HepG2 (cell line): ENCODE measurements around the gene APC2. TPM values are rescaled to one million over a fixed set of nuclear protein-coding genes. Genes with fewer than 3 reads are reported as not detected.

Experiments used
- HHEX ChIP-seq: IDR thresholded peaks from 2 replicates; pipeline ENCODE4 v1.6.1; 2016; ENCODE audit warnings: control low read depth
- HNRNPK ChIP-seq: fragments of 200-400 bp; formaldehyde crosslinking; IDR thresholded peaks from 2 replicates; pipeline ENCODE4 v1.6.1; 2018; ENCODE audit warnings: low read length, low read depth, moderate library complexity, mild to moderate bottlenecking; ENCODE audit not compliant: poor library complexity, severe bottlenecking
- KLF6 ChIP-seq: IDR thresholded peaks from 2 replicates; pipeline ENCODE4 v1.8.0; 2016; ENCODE audit warnings: missing biosample characterization, missing genetic modification reagents
- MAFF ChIP-seq: IDR thresholded peaks from 2 replicates; pipeline ENCODE4 v1.6.1; 2011; ENCODE audit warnings: low read depth, low read length, improper control_type of control experiment
- ZBTB7B ChIP-seq: sonication (generic); formaldehyde crosslinking; IDR thresholded peaks from 2 replicates; pipeline ENCODE4 v1.4.0; 2020; ENCODE audit warnings: missing genetic modification reagents
- ZKSCAN1 ChIP-seq: fragments of 150-350 bp; IDR thresholded peaks from 2 replicates; pipeline ENCODE4 v1.6.1; 2014; ENCODE audit warnings: low read length
- ZMYM3 ChIP-seq: sonication (generic); formaldehyde crosslinking; IDR thresholded peaks from 2 replicates; pipeline ENCODE4 v1.5.1; 2020; ENCODE audit warnings: mild to moderate bottlenecking, missing genetic modification reagents
- ZNF232 ChIP-seq: sonication (generic); formaldehyde crosslinking; IDR thresholded peaks from 2 replicates; pipeline ENCODE4 v1.4.0; 2020; ENCODE audit warnings: missing genetic modification reagents, borderline replicate concordance
- ZNF34 ChIP-seq: sonication (generic); formaldehyde crosslinking; IDR thresholded peaks from 2 replicates; pipeline ENCODE4 v1.4.0; 2020; ENCODE audit warnings: mild to moderate bottlenecking, missing genetic modification reagents, borderline replicate concordance
- ZNF782 ChIP-seq: sonication (generic); formaldehyde crosslinking; IDR thresholded peaks from 2 replicates; pipeline ENCODE4 v1.4.0; 2020; ENCODE audit warnings: missing genetic modification reagents, mild to moderate bottlenecking, borderline replicate concordance
- ZNF891 ChIP-seq: sonication (generic); formaldehyde crosslinking; IDR thresholded peaks from 2 replicates; pipeline ENCODE4 v1.5.0; 2020; ENCODE audit warnings: mild to moderate bottlenecking, missing genetic modification reagents
- polyA plus RNA-seq, 8 experiments: library from polyadenylated mRNA; depleted of rRNA in 3 of 8; stranded (reverse) in 7 of 8; unstranded in 1 of 8; fragments of >200 nt; fragmentation: Illumina TruSeq in 4 of 8; extraction: Trizol in 4 of 8; gene quantifications; 2 replicates each; pipeline versions ENCODE4 v1.2.1 to v1.2.3, GENCODE V29; 2011 to 2016; ENCODE audit warnings: low read depth in 4 of 8, missing spikeins in 1 of 8, mixed read lengths in 1 of 8; ENCODE audit not compliant: insufficient read depth in 1 of 8
- total RNA-seq, 5 experiments: library from RNA; depleted of rRNA; stranded (reverse); fragments of >200 nt; fragmentation: Illumina TruSeq; extraction: Trizol; gene quantifications; 2 replicates each; pipeline ENCODE4 v1.2.3, GENCODE V29; 2016; ENCODE audit warnings: low read depth in 1 of 5
- TF ChIP-seq, protein P1 (sequence below): sonication (generic); formaldehyde crosslinking; IDR thresholded peaks from 2 replicates; pipeline ENCODE4 v1.5.1; 2020; ENCODE audit warnings: mild to moderate bottlenecking, missing genetic modification reagents
- TF ChIP-seq, protein P2 (sequence below): sonication (generic); formaldehyde crosslinking; IDR thresholded peaks from 2 replicates; pipeline ENCODE4 v1.5.0; 2020; ENCODE audit warnings: missing genetic modification reagents, mild to moderate bottlenecking, borderline replicate concordance
- TF ChIP-seq, protein P3 (sequence below): sonication (generic); formaldehyde crosslinking; IDR thresholded peaks from 2 replicates; pipeline ENCODE4; 2020; ENCODE audit warnings: missing genetic modification reagents, mild to moderate bottlenecking, borderline replicate concordance
- TF ChIP-seq, protein P4 (sequence below): sonication (generic); formaldehyde crosslinking; IDR thresholded peaks from 2 replicates; pipeline ENCODE4 v1.4.0; 2020; ENCODE audit warnings: missing genetic modification reagents, borderline replicate concordance
- TF ChIP-seq, protein P5 (sequence below): IDR thresholded peaks from 2 replicates; pipeline ENCODE4 v1.6.1; 2016; ENCODE audit warnings: control low read depth
- TF ChIP-seq, protein P6 (sequence below), 2 experiments: fragments of 450-650 bp in 1 of 2; sonication (generic) in 1 of 2; formaldehyde crosslinking; IDR thresholded peaks; 2 replicates each; pipeline versions ENCODE4 v1.5.0 to v1.8.0; 2020 to 2022; ENCODE audit warnings: mild to moderate bottlenecking in 1 of 2, missing genetic modification reagents in 1 of 2

The APC2 gene
- total and polyA plus RNA-seq, 2 of the 13 experiments (the other 11 are each of a cell fraction or from before 2014, with no cell fraction given): 0.08 to 0.22 TPM

DNA sequence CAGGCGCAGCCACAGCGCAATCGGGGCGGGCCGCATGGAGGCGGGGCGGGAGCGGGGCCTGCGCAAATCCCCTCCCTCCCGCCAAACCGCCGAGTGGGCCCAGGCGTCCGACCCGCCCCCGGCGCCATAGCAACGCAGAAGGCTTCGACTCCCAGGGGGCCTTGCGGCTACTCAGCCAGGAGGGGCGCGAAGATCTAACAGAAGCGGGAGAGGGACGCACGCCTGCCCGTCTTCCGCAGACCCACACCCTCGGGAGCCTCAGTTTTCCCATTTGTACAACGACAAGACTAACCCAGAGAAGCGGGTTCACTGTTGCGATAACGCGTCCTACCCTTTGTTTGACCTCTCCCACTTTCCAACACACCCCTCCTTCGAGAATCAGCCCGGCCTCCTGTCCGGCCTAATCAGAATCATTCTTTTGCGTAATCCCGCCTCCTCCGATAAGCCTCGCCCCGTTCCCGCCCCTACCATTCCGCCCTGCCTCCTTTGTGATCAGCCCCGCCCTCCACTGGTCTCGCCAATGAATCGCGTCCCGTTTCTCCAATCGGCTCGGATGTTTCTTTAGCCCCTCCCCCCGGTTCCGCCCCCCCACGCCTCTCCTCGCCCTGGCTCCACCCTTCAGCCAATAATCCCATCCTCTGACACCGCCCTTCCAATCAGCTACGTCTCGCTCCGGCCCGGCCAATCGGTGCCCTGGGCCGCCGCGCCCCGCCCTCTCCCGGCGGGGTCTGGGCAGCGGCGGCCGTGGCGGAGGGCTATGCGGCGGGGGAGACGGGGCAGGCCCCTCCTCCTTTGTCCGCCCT lies 40.6 kb downstream of the APC2 start, which contains the start of gene PCSK4 (continued):
- TF ChIP-seq, protein P1, sequence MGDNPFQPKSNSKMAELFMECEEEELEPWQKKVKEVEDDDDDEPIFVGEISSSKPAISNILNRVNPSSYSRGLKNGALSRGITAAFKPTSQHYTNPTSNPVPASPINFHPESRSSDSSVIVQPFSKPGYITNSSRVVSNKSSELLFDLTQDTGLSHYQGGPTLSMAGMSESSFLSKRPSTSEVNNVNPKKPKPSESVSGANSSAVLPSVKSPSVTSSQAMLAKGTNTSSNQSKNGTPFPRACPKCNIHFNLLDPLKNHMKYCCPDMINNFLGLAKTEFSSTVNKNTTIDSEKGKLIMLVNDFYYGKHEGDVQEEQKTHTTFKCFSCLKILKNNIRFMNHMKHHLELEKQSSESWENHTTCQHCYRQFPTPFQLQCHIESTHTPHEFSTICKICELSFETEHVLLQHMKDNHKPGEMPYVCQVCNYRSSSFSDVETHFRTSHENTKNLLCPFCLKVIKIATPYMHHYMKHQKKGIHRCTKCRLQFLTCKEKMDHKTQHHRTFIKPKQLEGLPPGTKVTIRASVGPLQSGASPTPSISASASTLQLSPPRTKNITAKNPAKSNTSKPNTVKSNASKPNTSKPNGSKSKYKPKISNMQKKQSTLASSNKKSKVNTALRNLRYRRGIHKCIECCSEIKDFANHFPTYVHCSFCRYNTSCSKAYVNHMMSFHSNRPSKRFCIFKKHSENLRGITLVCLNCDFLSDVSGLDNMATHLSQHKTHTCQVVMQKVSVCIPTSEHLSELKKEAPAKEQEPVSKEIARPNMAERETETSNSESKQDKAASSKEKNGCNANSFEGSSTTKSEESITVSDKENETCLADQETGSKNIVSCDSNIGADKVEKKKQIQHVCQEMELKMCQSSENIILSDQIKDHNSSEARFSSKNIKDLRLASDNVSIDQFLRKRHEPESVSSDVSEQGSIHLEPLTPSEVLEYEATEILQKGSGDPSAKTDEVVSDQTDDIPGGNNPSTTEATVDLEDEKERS (CRISPR knock-in tag): no peak
- TF ChIP-seq, protein P2, sequence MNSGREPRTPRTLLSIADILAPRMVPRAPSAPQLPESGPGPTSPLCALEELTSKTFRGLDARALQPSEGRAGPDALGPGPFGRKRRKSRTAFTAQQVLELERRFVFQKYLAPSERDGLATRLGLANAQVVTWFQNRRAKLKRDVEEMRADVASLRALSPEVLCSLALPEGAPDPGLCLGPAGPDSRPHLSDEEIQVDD (CRISPR knock-in tag): no peak
- TF ChIP-seq ZKSCAN1 (no peak), MAFF (no peak), ZBTB7B (CRISPR knock-in tag) (no peak; the same call in 1 of the 2 replicates), ZNF891 (CRISPR knock-in tag) (no peak), ZNF232 (CRISPR knock-in tag) (no peak), HHEX (CRISPR knock-in tag) (no peak), ZNF34 (no peak), ZMYM3 (CRISPR knock-in tag) (no peak), ZNF782 (CRISPR knock-in tag) (0 out of 2 replicates have a peak, but pooled peaks have one; percentile 14), KLF6 (no peak), HNRNPK (peak; percentile 45)
- TF ChIP-seq, protein P3, sequence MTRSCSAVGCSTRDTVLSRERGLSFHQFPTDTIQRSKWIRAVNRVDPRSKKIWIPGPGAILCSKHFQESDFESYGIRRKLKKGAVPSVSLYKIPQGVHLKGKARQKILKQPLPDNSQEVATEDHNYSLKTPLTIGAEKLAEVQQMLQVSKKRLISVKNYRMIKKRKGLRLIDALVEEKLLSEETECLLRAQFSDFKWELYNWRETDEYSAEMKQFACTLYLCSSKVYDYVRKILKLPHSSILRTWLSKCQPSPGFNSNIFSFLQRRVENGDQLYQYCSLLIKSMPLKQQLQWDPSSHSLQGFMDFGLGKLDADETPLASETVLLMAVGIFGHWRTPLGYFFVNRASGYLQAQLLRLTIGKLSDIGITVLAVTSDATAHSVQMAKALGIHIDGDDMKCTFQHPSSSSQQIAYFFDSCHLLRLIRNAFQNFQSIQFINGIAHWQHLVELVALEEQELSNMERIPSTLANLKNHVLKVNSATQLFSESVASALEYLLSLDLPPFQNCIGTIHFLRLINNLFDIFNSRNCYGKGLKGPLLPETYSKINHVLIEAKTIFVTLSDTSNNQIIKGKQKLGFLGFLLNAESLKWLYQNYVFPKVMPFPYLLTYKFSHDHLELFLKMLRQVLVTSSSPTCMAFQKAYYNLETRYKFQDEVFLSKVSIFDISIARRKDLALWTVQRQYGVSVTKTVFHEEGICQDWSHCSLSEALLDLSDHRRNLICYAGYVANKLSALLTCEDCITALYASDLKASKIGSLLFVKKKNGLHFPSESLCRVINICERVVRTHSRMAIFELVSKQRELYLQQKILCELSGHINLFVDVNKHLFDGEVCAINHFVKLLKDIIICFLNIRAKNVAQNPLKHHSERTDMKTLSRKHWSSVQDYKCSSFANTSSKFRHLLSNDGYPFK (CRISPR knock-in tag): no peak
- TF ChIP-seq, protein P4, sequence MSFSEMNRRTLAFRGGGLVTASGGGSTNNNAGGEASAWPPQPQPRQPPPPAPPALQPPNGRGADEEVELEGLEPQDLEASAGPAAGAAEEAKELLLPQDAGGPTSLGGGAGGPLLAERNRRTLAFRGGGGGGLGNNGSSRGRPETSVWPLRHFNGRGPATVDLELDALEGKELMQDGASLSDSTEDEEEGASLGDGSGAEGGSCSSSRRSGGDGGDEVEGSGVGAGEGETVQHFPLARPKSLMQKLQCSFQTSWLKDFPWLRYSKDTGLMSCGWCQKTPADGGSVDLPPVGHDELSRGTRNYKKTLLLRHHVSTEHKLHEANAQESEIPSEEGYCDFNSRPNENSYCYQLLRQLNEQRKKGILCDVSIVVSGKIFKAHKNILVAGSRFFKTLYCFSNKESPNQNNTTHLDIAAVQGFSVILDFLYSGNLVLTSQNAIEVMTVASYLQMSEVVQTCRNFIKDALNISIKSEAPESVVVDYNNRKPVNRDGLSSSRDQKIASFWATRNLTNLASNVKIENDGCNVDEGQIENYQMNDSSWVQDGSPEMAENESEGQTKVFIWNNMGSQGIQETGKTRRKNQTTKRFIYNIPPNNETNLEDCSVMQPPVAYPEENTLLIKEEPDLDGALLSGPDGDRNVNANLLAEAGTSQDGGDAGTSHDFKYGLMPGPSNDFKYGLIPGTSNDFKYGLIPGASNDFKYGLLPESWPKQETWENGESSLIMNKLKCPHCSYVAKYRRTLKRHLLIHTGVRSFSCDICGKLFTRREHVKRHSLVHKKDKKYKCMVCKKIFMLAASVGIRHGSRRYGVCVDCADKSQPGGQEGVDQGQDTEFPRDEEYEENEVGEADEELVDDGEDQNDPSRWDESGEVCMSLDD (CRISPR knock-in tag): no peak
- TF ChIP-seq, protein P5, sequence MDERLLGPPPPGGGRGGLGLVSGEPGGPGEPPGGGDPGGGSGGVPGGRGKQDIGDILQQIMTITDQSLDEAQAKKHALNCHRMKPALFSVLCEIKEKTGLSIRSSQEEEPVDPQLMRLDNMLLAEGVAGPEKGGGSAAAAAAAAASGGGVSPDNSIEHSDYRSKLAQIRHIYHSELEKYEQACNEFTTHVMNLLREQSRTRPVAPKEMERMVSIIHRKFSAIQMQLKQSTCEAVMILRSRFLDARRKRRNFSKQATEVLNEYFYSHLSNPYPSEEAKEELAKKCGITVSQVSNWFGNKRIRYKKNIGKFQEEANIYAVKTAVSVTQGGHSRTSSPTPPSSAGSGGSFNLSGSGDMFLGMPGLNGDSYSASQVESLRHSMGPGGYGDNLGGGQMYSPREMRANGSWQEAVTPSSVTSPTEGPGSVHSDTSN (CRISPR knock-in tag): no peak
- TF ChIP-seq, protein P6, sequence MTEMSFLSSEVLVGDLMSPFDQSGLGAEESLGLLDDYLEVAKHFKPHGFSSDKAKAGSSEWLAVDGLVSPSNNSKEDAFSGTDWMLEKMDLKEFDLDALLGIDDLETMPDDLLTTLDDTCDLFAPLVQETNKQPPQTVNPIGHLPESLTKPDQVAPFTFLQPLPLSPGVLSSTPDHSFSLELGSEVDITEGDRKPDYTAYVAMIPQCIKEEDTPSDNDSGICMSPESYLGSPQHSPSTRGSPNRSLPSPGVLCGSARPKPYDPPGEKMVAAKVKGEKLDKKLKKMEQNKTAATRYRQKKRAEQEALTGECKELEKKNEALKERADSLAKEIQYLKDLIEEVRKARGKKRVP (CRISPR knock-in tag; IDR thresholded peaks at IDR 0.05): no peak
